ENCODE results near the gene C17orf75. TPM values are rescaled to one million over a fixed set of nuclear protein-coding genes. Genes with fewer than 3 reads are reported as not detected.
A peak's percentile ranks its signal among the peaks of the same experiment; 100 is the strongest.
"Not testable (repeated sequence)": the region's sequence is repeated elsewhere in the genome, so short reads cannot be mapped to it uniquely, and the experiment has no call there.

C17orf75 gene, protein sequence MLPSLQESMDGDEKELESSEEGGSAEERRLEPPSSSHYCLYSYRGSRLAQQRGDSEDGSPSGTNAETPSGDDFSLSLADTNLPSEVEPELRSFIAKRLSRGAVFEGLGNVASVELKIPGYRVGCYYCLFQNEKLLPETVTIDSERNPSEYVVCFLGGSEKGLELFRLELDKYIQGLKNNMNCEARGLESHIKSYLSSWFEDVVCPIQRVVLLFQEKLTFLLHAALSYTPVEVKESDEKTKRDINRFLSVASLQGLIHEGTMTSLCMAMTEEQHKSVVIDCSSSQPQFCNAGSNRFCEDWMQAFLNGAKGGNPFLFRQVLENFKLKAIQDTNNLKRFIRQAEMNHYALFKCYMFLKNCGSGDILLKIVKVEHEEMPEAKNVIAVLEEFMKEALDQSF
- 34.5 and 34.9 TPM in 2 replicates for total RNA-seq (2014; rRNA removed; shearing (Covaris generic))

DNA sequence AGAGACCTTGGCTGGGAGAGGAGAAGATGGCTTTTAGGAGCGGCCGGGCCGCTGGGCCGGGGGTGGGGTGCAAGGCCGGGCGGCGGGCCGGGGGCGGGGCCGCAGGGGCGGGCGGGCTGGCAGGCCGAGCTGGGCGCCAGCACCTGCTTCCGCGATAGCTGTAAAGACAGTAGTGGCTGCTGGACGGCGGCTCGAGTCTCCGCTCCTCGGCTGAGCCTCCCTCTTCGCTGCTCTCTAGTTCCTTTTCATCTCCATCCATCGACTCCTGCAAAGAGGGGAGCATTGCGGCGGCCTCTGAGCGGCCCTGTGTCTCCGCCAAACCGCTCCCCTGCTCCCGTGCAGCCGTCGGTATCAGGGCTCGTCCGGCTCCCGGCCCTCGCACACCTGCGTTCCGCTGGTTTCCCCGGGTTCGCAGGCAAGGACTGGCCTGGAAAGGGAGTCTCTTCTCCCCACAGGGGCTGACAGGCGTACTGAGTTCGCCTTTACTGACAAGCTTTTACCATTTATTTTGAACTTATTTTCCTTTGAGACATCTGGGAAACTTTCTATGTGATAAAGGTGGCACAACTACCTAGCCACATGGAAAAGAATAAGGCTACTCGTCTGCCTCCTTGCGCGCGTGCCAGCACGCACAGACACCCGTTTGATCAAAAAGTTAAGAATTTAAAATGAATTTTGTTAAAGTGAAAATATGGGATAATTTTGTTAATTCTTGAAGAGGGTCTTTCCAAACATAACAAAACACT is at the start of gene C17orf75:
Gene C17orf75 (minus strand): TSS at position 317 of the 746 bp plus-strand sequence. CDS start 34 bp downstream, at position 283.
- DNase-seq (ENCODE audit: low read depth) = peak; percentile 87

DNA sequence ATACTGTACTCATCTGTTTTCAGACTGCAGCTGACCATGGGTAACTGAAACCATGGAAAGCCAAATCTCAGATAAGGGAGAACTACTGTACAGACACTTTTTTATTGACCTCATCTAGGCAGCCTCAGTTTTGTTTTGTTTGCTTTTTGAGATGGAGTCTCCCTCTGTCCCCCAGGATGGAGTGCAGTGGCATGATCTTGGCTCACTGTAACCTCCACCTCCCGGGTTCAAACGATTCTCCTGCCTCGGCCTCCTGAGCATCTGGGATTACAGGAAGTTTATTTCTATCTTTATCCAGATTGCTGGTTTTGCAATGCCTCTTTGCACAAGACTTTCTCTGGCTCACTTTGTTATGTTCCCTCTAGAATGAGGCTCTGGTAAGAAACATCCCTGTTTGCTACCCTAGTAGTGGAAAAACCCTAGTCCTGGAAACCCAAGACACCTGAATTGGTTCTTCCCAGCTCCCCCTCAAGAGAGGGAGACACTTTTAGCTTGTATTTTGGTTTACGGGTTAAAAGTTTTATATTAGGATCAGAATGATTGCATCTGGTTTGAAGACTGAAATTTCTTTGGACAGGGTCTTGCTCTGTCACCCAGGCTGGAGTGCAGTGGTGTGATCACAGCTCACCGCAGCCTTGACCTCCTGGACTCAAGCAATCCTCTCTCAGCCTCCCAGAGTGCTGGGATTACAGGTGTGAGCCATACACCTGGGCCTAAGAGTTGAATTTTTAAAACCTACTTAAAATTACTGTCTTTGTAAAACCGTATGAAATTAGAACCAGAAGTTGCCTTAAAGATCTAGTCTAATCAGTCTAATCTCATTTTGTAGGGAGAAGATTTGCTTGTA is 46.9 kb upstream of the C17orf75 start:
- no peak for DNase-seq (ENCODE audit: low read depth)

DNA sequence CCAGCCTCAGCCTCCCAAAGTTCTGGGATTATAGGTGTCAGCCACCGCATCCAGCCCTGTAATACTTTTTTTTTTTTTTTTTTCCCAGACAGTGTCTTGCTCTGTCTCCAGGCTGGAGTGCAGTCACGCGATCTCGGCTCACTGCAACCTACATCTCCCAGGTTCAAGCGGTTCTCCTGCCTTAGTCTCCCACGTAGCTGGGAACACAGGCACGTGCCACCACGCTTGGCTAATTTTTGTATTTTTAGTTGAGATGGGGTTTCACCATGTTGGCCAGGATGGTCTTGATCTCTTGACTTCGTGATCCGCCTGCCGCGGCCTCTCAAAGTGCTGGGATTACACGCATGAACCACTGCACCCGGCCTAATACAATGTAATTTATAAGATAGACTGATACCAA is 46.2 kb upstream of the C17orf75 start:
- DNase-seq (ENCODE audit: low read depth) = not testable (repeated sequence)

DNA sequence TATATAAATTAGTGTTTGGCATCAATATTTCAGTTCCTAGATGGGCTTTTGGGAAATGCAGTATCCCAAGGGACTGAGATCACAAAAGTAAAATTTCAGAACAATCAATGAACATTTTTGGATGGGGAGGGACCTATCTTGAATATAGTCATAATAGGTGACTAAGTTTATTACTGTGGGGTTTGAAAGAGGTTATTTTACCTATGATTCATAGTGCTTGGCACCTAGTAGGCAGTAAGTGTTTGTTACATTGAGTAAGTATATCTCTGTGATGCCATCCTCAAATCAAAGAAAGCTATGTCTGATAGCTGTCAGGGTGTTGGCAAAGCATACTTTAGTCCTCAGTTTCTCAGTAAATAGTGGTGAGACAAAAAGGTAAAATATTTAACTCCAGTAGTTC is 44.9 kb upstream of the C17orf75 start:
- no peak for DNase-seq (ENCODE audit: low read depth)

DNA sequence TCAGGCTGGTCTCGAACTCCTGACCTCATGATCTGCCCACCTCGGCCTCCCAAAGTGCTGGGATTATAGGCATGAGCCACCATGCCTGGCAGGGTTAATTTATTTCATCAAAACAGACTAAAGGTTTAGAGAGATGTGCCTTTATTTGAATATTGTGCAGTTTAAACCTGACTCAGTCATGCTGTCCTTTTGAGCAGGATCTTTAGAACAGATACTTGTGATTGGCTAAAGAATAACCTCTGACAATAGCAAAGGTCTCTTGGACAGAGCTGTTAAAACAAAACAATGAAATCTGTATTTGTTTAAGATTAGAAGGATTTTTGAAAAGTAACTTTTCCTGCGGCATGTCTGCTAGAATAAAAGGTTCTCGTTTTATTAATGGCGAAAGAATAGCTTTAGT is 44.0 kb upstream of the C17orf75 start:
- DNase-seq (ENCODE audit: low read depth) = no peak

DNA sequence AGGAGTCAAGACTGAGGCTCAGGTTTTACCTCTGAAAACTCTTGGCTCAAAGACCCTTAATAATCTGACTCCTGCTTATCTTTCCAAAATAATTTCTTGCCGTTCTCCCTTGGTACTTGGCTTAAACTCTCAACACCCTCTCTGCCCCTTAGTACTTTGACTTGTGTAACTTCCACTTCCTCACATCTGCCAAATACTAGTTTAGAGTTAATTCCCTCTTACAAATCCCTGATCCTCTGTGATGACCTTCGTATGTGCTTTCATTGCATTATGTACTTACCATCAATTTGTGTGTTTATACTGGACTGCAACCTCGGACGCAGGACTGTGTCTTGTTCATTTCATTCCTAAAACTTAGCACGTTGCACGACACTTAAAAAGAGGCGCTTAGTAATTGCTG is 43.1 kb upstream of the C17orf75 start:
- no peak for DNase-seq (ENCODE audit: low read depth)

DNA sequence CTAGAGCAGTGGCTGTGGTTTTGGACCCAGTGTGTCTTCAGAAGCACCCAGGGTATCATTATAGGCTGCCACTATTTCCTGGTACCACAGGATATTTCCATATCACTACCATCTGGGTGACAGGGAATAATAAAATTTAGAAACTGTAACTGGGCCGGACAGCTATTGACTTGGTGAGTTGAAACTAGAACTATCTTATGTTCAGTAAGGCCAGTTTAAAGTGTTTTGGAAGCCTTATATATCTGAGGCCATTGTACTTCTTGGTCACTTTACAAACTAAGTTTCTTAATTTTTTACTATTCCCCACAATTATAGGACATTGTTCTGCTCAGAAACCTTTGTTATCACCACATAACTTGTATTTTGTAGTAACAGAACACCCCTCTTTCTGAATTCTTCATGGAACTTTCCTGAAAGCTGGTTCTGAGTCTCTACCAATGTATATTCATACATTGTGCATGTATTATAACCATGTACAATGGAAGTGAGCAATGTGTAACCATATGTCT is 42.0 kb upstream of the C17orf75 start:
- no peak for DNase-seq (ENCODE audit: low read depth)

DNA sequence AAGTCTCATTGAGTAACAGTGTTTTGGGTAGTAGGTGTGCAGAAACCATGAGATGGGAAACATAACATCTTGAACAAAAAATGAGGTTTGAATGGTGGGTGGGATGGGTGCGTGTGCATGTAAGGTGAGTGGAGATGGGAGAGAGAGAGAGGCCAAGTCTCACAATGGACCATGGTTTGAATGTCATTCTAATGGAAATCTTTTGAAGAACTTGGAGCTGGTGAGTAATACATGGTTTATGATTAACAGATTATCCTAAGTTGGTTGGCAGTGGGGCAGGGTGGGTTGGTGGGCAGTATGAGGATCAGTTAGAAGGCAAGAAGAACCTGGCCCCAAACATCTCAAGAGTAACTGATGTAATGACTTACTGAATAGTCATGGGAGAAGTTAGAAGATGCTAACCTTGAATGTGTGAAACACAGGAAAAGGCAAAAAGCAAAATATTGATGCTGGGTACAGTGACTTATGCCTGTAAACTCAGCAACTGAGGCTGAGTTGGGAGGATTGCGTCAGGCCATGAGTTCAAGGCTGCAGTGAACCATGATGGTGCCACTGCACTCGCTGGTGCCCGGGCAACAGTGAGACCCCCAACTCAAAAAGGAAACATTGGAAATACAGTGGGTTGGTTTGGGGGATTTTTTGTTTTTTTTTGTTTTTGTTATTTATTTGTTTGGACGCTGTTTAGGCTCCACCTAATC is 40.7 kb upstream of the C17orf75 start:
- no peak for DNase-seq (ENCODE audit: low read depth)

DNA sequence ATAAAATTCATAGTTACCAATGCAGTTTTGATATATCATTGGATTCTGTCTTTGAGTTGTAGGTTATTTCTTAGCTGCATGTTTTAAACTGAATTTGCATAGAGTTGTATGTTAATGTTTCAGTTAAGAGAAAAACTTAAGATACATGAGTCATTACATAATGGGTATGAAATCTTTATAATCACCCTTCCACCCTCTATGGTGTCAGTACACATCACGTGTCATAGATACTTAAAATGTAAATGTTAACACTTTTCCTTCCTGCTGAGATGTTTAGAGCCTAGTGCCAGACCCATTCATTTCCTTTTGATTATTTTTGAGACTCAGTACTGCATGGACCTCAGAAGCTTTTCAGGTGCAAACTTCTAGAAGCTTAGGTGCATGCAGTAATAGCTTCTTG is 28.5 kb upstream of the C17orf75 start:
- DNase-seq (ENCODE audit: low read depth) = no peak

DNA sequence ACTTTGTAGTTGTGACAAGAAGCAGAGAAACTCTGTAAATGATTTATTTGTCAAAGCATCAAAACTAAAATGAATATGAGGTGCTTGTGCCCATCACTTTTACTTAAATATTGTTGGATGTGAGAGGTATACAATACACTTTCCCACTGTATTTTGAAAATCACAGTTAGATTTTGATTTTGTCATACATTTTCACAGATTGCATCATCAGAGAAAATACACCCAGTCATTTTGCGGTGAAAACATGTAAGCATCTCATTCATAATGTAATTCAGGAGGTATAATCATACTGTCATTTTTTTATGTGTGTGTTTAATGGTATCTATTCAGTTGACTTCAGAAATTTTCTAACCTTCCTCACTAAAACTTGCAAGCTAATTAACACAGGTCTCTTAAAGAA is 19.3 kb upstream of the C17orf75 start:
- DNase-seq (ENCODE audit: low read depth) = no peak

DNA sequence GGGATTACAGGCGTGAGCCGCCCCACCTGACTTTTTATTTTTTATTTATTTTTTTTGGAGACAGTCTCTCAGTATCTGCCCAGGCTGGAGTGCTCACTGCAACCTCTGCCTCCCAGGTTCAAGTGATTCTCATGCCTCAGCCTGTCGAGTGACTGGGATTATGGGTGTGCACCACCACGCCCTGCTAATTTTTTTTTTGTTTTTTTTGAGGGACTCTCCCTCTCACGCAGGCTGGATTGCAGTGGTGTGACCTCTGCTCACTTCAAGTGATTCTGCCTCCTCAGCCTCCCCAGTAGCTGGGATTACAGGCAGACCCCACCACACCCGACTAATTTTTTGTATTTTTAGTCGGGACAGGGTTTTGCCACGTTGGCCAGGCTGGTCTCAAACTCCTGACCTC is 15.6 kb upstream of the C17orf75 start:
- no peak for DNase-seq (ENCODE audit: low read depth)

DNA sequence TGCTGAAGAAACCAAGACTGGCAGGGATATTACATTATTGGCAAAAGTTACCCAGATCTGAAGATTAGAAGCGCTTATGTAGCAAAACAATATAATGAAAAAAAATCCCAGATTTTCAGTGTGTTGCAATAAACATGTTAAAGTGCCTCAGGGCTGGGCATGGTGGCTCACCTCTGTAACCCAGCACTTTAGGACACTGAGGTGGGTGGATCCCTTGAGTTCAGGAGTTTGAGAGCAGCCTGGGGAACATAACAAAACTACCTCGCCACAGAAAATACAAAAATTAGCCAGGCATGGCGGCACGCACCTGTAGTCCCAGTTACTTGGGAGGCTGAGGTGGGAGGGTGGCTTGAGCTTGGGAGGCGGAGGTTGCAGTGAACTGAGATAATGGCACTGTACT is 14.8 kb upstream of the C17orf75 start:
- DNase-seq (ENCODE audit: low read depth) = no peak

DNA sequence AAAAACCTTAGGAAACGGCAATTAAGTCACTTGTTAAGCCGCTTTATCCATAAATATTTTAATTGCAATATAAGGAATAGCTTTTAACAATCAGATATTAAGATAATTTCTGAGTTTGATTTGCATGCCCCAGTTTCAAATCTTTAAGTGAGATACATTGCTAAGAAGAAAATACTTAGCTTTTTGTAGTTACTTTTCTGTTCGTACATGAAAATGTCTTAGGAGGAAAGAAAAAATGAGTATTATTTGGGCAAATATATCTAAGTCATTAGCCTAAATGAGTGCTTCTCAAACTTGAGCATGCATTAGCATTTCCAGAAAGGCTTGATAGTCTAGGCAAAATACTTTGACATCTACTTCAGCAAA is 14.4 kb upstream of the C17orf75 start:
- DNase-seq (ENCODE audit: low read depth) = no peak

DNA sequence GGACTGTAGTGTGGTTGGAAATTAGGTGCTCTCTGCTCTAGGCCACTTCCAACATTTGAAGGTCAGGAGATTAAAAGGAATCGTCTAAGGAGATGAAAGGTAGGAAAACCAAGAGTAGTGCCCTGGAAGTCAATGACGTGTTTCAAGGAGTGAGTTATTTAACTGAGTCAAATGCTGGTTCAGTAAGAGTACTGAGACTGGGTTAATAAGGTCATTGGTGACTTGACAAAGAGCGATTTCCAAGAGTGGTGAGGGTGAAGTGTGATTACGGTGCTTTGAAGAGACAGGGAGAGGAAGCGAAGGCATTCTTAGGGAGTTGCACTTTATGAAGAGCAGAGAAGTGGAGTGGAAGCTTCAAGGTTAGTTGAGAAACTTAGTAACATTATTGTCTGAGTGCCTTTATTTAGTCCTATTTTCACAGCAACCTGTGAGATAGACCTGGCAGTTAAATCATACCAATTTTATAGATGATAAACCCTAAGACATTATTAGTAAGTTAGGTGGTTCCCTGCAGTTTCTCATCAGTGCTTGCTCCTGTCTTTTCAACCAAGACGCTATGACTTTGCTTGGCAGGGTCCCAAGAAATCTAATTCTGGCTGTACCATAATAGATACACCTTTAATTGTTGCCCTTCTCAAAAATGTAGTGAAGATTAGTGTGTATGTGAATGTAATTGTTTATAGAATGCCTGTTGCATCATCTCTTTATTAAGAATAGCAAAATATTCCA is 13.8 kb upstream of the C17orf75 start:
- DNase-seq (ENCODE audit: low read depth) = no peak

DNA sequence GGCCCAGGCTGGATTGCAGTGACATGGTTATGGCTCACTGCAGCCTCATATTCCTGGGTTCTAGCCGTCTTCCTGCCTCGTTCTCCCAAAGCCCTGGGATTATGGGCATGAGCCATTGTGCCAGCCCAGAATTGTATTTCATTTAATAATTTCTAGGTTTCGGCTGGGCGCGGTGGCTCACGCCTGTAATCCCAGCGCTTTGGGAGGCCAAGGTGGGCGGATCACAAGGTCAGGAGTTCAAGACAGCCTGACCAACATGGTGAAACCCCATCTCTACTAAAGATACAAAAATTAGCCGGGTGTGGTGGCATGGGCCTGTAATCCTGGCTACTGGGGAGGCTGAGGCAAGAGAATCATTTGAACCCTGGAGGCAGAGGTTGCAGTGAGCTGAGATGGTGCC is 10.8 kb upstream of the C17orf75 start:
- DNase-seq (ENCODE audit: low read depth) = not testable (repeated sequence)

DNA sequence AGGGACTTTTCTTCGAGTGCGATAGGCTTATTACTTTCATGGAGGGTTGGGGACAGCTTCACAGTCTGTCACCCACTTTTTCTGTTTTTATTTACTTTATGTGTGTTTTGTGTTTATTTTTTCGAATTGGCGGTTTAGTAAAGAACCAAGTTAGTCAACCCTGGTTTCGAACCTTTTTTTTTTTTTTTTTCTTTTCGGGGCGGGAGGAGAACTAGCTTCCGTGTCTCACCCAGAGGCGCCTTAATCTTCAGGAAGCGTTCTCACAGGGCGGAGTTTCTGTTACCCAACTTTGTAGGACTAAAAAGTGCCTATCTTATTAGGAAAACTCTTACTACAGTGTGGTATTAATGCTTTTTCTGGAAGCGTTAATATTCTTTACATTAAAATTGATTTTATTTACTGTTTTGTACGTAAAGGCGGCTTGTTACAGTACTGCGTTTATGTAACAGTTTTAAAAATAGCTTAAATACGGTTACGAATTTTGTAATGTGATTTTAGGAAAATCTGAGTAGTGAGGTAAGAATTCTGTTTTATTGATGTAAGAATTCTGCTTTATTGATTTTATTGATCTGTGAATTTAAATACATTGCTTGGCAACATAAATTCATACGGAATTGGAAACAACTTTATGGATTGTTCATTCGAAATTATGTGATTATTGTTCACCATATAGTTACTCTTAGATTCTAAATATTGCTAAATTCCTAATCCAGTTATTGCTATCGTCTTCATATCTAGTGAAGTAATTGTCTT is 8.9 kb upstream of the C17orf75 start:
- DNase-seq (ENCODE audit: low read depth) = peak; percentile 49

DNA sequence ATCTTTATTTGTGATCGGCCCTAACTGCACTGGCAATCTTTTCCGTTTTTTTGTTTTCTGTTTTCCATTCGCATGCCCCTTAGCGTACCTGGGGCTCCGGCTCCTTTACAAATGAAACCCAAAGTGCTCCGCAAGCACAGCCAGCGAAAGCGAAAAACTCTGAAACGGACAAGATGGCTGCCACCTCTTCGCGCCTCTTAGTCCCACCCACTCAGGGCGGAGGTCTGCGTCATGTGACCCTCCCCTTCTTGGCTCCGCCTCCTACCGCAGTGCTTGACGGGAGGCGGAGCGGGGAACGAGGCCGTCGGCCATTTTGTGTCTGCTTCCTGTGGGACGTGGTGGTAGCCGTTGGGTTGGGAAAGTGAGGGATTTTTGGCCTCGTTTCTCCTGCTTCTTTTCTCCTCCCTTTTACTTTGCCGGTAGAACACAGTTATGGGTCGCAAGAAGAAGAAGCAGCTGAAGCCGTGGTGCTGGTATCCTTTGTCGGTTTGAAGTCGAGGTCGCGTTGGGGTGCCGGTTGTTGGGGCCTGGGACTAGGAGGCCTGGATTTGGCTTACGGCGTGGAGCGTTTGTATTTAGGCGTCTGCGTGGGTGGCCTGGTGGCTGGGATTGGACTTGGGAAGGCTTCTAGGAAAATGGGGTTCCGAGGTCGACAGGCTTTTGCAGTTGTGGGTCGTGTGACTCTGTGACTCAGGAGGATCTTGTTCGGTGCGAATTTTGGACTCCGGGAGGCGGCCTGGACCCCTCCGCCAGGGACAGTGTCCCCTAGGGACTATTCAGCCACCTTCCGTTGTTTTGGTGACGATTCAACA is 8.1 kb upstream of the C17orf75 start, which contains the start of gene ZNF207:
Gene ZNF207 (plus strand): TSS at position 304 of the 812 bp plus-strand sequence. CDS start 129 bp downstream, at position 433.
- DNase-seq (ENCODE audit: low read depth) = peak; percentile 98

DNA sequence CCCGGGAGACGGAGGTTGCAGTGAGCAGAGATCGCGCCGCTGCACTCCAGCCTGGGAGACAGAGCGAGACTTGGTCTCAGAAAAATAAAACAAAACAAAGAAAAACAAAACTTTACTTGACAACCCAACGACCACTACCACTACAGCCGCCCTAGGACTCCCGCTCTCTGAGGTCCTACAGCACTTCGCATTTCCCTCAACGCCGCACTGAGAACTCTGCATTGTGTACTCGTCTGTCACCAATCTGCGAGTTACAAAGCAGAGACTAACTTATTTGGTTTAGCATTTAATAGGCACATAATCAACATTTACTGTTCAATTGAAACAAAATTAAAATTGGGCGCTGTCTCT is 7.5 kb upstream of the C17orf75 start:
- DNase-seq (ENCODE audit: low read depth) = peak; percentile 16

DNA sequence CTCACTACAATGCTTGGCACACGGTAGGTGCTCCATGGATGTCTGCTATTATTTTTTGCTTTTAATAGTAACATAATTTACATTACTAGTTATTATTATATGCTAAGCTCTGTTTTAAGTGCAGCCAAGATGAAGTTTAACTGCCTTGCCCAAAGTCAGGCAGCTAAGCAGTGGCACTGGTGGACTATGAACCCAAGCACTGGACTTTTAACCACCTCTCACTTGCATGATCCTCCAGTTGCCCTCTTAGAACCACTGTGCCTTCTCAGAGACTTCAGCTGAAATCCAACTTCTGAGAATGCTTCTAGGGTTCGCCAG is 6.5 kb upstream of the C17orf75 start:
- DNase-seq (ENCODE audit: low read depth) = no peak
